C4-2B (cell line): ENCODE results near the gene LCN9.

Experiments
- CTCF ChIP-seq: fragments of 450-650 bp; conservative IDR thresholded peaks from 2 replicates; pipeline ENCODE4 v1.5.1; 2017; ENCODE audit warnings: mild to moderate bottlenecking
- ZFX ChIP-seq: fragments of 450-650 bp; IDR thresholded peaks from 2 replicates; pipeline ENCODE4 v1.6.1; 2017

GRCh38 chr9:135649508-135649907, 13.6 kb upstream of the LCN9 start:
- TF ChIP-seq CTCF (no peak), ZFX (no peak)
